CD4-positive, alpha-beta T cell treated with Interleukin-6 for 4 hours (primary cell): ENCODE data around the gene PIK3CA.

ENCODE experiments used
- DNase-seq: peaks from one replicate; pipeline ENCODE4 v3.0.0-alpha.2; 2020; ENCODE audit warnings: mixed read lengths

The PIK3CA gene

DNA sequence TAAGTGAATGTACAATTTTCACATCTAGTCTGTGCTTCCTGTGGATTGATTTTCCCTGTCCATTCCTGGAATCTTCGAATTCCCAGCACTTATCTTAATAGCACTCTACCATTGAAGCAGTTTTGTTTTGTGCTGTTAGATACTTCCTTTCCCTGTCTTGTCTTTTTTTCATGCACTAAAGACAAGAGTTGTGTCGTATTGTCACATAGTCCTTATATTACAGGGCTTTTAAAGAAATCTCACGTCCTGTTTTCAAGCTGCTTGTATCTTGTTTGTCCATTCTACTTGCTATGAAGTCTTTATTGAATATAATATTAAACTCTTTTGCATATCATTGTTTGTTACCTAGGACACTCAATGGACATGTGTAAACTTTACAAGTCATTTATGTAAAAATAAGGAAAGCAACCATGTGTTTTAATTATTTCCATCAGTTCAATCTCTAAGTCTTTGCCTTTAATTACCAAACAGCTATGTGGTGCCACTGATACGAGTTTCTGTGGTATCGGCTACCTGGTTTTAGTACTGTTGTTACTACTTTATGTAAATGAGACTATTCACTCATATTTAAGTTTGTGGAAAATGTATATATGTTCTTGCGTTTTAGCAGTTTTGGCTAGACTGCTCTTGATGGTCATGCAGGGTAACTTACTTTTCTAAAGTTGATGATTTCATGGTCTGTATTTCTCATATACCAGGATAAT, 10.3 kb downstream of the PIK3CA start:
- DNase-seq: no peak

- no peak for DNase-seq
These were observed 15.3 kb downstream of the PIK3CA start for GRCh38 chr3:179163503-179163902.

DNA sequence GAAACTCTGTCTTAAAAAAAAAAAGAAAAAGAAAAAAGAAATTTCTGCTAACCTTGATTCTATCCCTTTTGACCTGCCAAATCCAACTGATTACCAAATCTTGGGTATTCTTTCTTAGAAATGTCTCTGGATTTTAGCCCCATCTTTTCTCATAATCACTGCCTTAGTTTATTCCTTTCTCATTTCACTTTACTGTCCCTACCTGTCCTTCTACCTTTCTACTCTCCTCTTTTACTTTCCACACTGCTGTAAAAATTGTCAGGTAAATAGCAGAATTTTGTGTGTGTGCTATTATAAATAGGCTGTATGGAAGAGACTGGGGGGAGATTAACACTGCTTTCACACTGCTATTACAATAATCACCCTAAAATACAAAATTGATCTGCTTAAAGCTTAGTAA, 16.7 kb downstream of the PIK3CA start:
- no peak for DNase-seq

- DNase-seq: no peak
These were observed 18.5 kb downstream of the PIK3CA start for GRCh38 chr3:179166561-179167201.

- DNase-seq: no peak
These were observed 20.8 kb downstream of the PIK3CA start for GRCh38 chr3:179168918-179169317.

GRCh38 chr3:179172546-179172945, 24.4 kb downstream of the PIK3CA start:
- no peak for DNase-seq

DNA sequence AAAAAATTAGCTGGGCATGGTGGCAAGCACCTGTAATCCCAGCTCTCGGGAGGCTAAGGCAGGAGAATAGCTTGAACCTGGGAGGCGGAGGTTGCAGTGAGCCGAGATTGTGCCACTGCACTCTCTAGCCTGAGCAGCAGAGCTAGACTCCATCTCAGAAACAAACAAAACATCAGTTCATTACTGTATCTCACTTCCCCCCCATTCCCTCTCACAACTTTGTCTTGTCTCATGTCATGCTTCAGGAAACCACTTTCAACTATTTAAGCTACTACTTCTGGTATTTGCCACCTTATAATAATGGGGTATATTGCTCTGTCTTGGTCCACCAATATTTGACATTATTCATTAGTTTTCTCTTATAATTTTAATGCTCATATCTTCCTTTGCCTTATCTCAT, 26.2 kb downstream of the PIK3CA start:
- no peak for DNase-seq

GRCh38 chr3:179174898-179175297, 26.7 kb downstream of the PIK3CA start:
- DNase-seq: no peak

DNA sequence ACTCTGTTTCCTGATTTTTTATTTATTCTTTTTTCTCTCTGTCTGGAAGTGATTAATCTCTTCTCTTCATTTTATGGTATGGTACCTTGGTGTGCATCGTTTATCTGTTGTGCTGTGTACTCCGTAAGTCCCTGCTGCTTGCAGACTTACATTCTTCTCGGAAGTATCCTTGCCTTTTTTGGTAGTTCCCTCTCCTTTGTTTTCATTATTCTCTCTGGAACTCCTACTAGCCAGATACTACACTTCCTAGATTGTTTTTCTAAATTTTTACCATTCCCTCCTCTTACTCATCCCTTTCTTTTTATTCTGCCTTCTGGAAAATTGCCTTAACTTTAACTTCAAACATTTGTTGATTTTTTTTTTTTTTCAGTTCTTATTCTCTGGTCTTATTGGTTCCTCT, 27.2 kb downstream of the PIK3CA start:
- DNase-seq: no peak

DNA sequence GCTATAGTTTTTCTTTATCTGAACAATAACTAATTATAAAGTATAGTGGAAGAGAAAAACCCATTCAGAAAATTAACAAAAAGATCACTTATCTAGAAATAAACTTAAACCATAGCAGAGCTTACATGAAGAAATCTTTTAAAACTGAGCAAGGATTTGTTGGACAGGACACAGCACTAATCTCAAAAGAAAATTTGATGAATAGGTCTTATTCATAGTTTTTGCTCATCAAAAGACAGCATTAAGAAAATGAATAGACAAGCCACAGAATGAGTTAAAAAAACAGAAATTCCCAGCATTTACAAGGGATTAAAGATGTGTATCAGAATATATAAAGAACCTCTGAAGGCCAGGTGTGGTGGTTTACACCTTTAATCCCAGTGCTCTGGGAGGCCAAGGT, 29.5 kb downstream of the PIK3CA start:
- no peak for DNase-seq

DNA sequence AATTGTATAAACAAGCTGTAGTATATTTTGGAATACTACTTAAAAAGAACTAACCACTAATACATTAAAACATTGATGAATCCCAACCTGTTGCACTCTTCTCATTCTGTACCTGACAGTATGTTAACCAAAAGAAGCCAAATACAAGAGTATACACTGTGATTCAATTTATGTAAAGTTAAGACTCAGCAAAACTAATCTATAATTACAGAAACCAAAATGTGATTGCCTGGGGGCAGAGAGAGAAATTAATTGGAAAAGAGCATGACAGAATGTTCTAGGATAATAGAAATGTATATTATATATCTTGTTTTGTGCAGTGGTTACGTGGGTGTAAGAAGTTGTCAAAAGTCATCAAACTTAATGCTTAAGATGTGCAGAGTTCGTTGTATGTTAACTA, 31.1 kb downstream of the PIK3CA start:
- no peak for DNase-seq

DNA sequence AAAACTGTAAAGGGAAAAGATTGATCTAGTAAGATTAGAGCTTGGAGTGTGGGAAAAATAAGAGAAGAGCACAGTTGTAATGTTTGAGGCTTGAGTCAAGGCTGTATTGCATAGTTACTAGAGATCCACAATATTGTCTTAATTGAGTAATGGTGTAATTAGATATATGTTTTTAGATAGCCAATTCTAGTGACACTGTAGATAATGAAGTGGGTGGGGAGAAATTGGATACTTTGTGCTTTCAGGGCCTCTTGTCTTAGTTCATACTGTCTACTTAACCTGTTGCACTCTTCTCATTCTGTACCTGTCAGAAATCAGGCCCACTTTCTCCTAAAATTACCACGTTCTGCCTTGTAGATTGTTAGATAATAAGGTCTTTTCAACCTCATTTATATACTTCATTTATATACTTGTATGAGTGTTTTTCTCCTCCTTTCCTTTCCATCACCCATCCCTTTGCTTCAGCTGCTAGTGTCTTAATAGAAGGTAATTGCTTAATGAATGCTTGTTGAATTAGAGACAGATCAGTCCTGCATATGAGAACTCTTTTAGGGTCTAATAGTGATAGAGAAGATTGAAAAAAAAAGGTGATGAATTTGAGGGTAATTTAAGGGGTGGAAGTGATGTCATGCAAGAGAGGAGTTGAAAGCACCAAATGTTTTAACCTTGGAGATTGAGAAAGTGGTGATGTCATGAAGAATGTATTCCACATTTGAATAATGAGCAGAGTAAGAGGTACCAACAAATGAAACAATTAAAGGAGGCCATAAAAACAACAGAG, 32.0 kb downstream of the PIK3CA start:
- DNase-seq: no peak

DNA sequence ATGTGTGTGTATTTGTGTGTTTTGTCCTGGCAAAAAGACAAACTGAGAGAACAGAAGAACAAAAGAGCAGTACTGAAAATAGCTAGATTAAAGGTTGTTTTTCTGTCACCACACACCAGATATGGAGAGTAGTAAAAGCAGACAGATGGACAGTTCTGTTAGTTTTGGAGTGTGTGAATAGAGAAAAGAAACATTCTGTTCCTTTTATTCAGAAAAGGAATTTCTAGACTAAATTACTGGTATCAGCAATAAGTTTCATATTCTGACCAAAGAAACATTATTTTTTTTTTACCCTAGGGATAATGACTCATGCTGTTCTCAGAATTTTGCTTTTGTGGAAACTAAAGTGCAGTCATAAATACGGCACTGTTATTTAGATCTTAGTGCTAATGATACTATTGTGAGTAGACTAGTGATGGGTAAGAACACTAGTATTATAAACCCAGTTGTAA, 32.9 kb downstream of the PIK3CA start:
- no peak for DNase-seq

DNA sequence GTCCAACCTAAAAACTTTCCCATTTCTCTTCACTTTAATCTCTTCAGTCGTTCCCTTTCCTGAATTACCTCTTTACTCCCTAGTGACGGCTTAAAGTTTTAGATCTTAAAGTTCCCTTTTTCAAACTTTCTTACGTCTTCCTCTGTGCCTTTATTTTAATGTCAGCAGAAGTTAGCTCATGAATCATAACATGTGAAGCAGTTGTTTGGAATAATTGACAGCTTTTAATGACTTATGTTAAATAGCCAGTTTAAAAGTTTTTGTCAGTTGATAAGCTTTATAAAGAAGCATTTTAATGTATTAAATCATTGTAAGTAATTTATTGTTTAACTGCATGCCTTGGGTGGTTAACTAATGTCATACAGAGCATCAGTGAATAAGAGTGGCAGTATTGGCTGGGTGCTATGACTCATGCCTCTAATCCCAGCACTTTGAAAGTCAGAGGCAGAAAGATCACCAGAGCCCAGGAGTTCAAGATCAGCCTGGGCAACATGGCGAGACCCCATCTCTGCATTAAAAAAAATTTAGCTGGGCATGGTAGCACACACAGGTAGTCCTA, 33.9 kb downstream of the PIK3CA start:
- DNase-seq: peak; percentile 14

GRCh38 chr3:179182902-179183301, 34.7 kb downstream of the PIK3CA start:
- no peak for DNase-seq

DNA sequence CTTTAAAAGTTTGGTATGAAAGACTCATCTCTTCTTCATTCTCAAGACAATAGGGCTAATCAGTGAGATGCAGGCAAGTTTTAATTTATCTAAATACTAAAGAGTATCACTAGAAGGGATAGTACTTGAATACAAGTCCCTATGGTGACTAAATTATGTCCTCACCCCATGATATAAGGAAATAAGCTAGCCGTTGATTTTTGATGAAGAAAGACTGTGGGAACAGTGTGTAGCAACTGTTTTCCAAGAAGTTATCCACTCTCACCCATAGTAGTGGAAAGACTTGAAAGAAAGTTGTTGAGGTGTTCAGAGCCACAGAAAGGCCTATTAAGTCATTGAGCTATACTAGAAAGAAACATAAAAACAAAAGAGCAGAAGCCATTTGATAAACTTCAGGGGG, 36.7 kb downstream of the PIK3CA start:
- no peak for DNase-seq

DNA sequence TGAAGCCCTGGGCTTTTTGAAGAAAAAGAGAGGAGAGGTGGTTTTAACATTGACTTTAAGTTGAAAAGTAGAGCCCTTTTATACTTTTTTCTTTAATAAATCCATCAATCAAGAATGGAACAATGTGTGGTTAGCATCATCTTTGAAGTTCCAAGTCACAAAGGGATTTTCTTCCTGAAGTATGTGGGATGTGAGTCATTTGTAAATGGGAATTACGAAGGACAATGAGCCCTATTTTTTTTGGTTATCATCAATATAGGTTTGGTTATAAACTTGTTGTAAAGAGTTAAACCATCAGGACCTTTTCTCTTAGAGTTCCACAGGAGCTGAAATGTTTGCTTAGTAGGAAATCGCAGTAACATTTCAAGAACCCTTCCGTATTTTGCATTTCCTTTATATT, 38.3 kb downstream of the PIK3CA start:
- DNase-seq: no peak

GRCh38 chr3:179189759-179190158, 41.6 kb downstream of the PIK3CA start:
- no peak for DNase-seq

DNA sequence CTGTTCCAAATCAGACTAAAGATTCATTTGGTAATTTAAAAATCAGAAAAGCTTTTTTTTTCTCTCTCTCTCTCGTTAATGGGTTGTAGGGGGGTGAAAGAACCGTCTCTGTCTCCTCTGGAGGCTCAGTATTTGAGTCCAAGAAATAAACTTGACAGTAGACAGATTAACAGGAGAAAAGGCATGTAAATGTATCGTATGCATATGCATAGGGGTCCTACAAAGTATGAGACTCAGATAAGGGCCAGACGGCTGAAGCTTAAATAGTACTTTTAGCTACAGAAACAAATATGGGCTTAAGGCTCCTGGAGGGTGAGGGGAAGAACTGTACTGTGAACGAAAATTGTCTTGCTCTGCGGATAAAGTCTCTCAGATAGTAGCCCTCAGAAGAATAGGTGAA, 42.4 kb downstream of the PIK3CA start:
- DNase-seq: no peak

DNA sequence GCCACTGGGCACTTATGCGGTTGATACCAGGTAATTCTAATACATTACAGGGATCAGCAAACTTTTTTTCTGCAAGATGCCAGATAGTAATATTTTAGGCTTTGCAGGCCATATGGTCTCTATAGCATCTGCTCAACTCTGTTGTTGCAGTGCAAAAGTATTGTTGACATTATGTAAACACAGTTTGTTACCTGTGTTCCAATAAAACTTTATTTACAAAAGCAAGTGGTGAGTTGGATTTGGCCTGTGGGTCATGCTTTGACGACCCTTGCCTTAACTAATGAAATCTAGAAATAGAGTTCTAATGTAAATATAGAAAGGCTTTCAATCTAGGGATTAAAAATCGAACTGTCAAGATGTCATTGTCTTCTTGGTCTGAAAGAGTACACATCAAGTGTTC, 44.4 kb downstream of the PIK3CA start:
- no peak for DNase-seq

- DNase-seq: no peak
These were observed 46.8 kb downstream of the PIK3CA start for GRCh38 chr3:179194931-179195330.

DNA sequence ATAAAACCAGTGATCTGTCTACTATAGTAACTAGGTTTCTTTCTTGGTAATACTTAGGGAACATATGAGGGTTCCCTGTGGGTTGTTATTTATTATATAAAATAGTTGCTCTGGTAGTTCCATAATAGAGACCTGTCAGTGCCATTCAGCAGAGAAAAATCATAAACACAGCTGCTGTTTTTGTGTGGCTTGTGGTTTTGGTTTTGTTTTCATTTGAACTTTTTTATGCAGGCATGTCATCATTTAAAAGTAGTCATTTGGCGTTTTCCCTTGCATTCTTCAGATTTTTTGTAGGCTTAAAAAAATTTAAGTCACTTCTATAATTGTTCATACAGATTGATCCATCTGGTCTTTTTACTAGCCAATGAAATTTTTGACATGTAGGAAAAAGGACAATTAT, 47.9 kb downstream of the PIK3CA start:
- DNase-seq: peak; percentile 4

DNA sequence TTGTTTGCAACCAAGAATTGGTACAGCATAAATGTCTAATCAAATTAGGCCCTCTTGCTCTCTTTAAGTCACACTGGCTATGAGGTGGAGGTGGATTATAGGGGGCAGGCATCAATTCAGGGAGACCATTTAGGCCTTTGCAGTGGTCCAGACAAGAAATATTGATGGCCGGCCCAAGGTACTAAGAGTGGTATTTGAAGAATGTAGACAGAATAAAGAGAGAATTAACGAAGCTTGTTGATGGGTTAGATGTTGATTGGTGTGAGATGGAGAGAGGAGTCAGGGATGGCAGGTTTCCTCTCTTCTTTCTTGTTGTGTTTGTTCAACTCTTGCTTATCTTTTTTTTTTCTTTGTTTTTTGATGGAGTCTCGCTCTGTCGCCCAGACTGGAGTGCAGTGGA, 48.5 kb downstream of the PIK3CA start:
- DNase-seq: no peak

- DNase-seq: no peak
These were observed 52.6 kb downstream of the PIK3CA start for GRCh38 chr3:179200790-179201189.
